GM18499 (cell line): ENCODE measurements around the gene LRRC28.

Experiments used
- ATAC-seq: cut with Tn5 transposase; IDR thresholded peaks from one replicate; pipeline ENCODE4 v1.9.1; 2021; ENCODE audit warnings: moderate number of reproducible peaks; ENCODE audit not compliant: insufficient read depth, unreplicated experiment

The LRRC28 gene

GRCh38 chr15:99296386-99296785 lies 45.1 kb downstream of the LRRC28 start:
- no peak for ATAC-seq

- ATAC-seq = no peak
Observed at GRCh38 chr15:99303907-99304306, 52.6 kb downstream of the LRRC28 start.

- no peak for ATAC-seq
Observed at GRCh38 chr15:99305761-99306505, 54.7 kb downstream of the LRRC28 start.

- no peak for ATAC-seq
Observed at GRCh38 chr15:99306694-99307338, 55.5 kb downstream of the LRRC28 start.

GRCh38 chr15:99307735-99308134 lies 56.5 kb downstream of the LRRC28 start:
- no peak for ATAC-seq

- ATAC-seq = no peak
Observed at GRCh38 chr15:99310745-99311144, 59.5 kb downstream of the LRRC28 start.

GRCh38 chr15:99312228-99312627 lies 60.9 kb downstream of the LRRC28 start:
- no peak for ATAC-seq

GRCh38 chr15:99312794-99313193 lies 61.5 kb downstream of the LRRC28 start:
- ATAC-seq = no peak

GRCh38 chr15:99315636-99316035 lies 64.4 kb downstream of the LRRC28 start:
- ATAC-seq = no peak

- no peak for ATAC-seq
Observed at GRCh38 chr15:99320374-99321215, 69.3 kb downstream of the LRRC28 start.

- ATAC-seq = no peak
Observed at GRCh38 chr15:99321468-99321867, 70.2 kb downstream of the LRRC28 start.

- ATAC-seq = no peak
Observed at GRCh38 chr15:99322643-99323405, 71.5 kb downstream of the LRRC28 start.

- no peak for ATAC-seq
Observed at GRCh38 chr15:99324082-99324620, 72.9 kb downstream of the LRRC28 start.

GRCh38 chr15:99324700-99325099 lies 73.4 kb downstream of the LRRC28 start:
- no peak for ATAC-seq

GRCh38 chr15:99326235-99326634 lies 75.0 kb downstream of the LRRC28 start:
- ATAC-seq = no peak

- no peak for ATAC-seq
Observed at GRCh38 chr15:99328106-99329072, 77.1 kb downstream of the LRRC28 start.

- ATAC-seq = no peak
Observed at GRCh38 chr15:99331381-99331780, 80.1 kb downstream of the LRRC28 start.

GRCh38 chr15:99333413-99333812 lies 82.1 kb downstream of the LRRC28 start:
- no peak for ATAC-seq

- ATAC-seq = no peak
Observed at GRCh38 chr15:99333981-99334380, 82.7 kb downstream of the LRRC28 start.
